HG02885 (cell line): ENCODE results near the gene FPR2.
"Not testable (repeated sequence)": the region's sequence is repeated elsewhere in the genome, so short reads cannot be mapped to it uniquely, and the experiment has no call there.

ENCODE experiments used
- ATAC-seq: cut with Tn5 transposase; IDR thresholded peaks from one replicate; pipeline ENCODE4 v1.9.1; 2021; ENCODE audit warnings: mild to moderate bottlenecking; ENCODE audit not compliant: unreplicated experiment, poor library complexity

The FPR2 gene

GRCh38 chr19:51803519-51803918 lies 42.5 kb downstream of the FPR2 start:
- no peak for ATAC-seq

- ATAC-seq: no peak
Observed at GRCh38 chr19:51803967-51804366, 43.0 kb downstream of the FPR2 start.

- not testable (repeated sequence) for ATAC-seq
Observed at GRCh38 chr19:51804789-51805188, 43.8 kb downstream of the FPR2 start.

- not testable (repeated sequence) for ATAC-seq
Observed at GRCh38 chr19:51805396-51805795, 44.4 kb downstream of the FPR2 start.

GRCh38 chr19:51806571-51806970 lies 45.6 kb downstream of the FPR2 start:
- ATAC-seq: not testable (repeated sequence)

GRCh38 chr19:51807111-51807701 lies 46.2 kb downstream of the FPR2 start:
- ATAC-seq: no peak

- no peak for ATAC-seq
Observed at GRCh38 chr19:51807925-51808324, 46.9 kb downstream of the FPR2 start.

- ATAC-seq: no peak
Observed at GRCh38 chr19:51808333-51808986, 47.5 kb downstream of the FPR2 start.

GRCh38 chr19:51809787-51810186 lies 48.8 kb downstream of the FPR2 start:
- ATAC-seq: no peak

- ATAC-seq: no peak
Observed at GRCh38 chr19:51810223-51810622, 49.2 kb downstream of the FPR2 start.

- ATAC-seq: no peak
Observed at GRCh38 chr19:51811344-51811743, 50.4 kb downstream of the FPR2 start.

GRCh38 chr19:51815043-51815442 lies 54.1 kb downstream of the FPR2 start:
- no peak for ATAC-seq

- no peak for ATAC-seq
Observed at GRCh38 chr19:51816711-51817110, 55.7 kb downstream of the FPR2 start.

- no peak for ATAC-seq
Observed at GRCh38 chr19:51820011-51820410, 59.0 kb downstream of the FPR2 start.
